Umbilical cord (tissue), 2 donors: ENCODE results near the gene ZNF420. TPM values are rescaled to one million over a fixed set of nuclear protein-coding genes. Genes with fewer than 3 reads are reported as not detected.
A peak's percentile ranks its signal among the peaks of the same experiment; 100 is the strongest.

Experiments
- DNase-seq: peaks from one replicate; pipeline ENCODE4 v3.0.0-alpha.2; 2015; ENCODE audit warnings: low spot score
- total RNA-seq: library from RNA; depleted of rRNA; stranded (reverse); fragments of >200 nt; gene quantifications from one replicate; pipeline ENCODE4 v1.2.3, GENCODE V29; 2014; ENCODE audit warnings: low replicate concordance; ENCODE audit not compliant: insufficient read depth

Gene ZNF420
- total RNA-seq, 1 donor from 2014 or later = 15.2 TPM

GRCh38 chr19:37148214-37148613, 70.0 kb downstream of the ZNF420 start:
- no peak for DNase-seq

- no peak for DNase-seq
These were observed 81.9 kb downstream of the ZNF420 start for GRCh38 chr19:37160153-37160552.

- no peak for DNase-seq
These were observed 87.4 kb downstream of the ZNF420 start for GRCh38 chr19:37165635-37166034.

GRCh38 chr19:37172368-37173366, 94.4 kb downstream of the ZNF420 start, which contains the start of gene ZNF585A:
Gene ZNF585A (minus strand): TSS chr19:37172695. CDS start chr19:37169910, 2,785 bp downstream.
- peak; percentile 99 for DNase-seq

Other genes starting within 250 kb of the ZNF420 start
- gene ZNF790, start 240.0 kb upstream of the ZNF420 start, total RNA-seq = 21.4 TPM
- gene ZNF345, start 227.6 kb upstream of the ZNF420 start, total RNA-seq = 37.1 TPM
- gene ZNF829, start 162.1 kb upstream of the ZNF420 start, total RNA-seq = 8.7 TPM
- 39.0 TPM for gene ZNF568, start 162.1 kb upstream of the ZNF420 start, total RNA-seq
- gene ZNF585A, start 94.3 kb downstream of the ZNF420 start, total RNA-seq = 47.9 TPM
- 32.0 TPM for gene ZNF585B, start 132.1 kb downstream of the ZNF420 start, total RNA-seq
- 22.1 TPM for gene ZNF383, start 139.8 kb downstream of the ZNF420 start, total RNA-seq